ENCODE results near the gene ADAMTS9. TPM values are rescaled to one million over a fixed set of nuclear protein-coding genes. Genes with fewer than 3 reads are reported as not detected.

The ADAMTS9 gene
- total RNA-seq, 2 donors from 2014 or later: 28.0 to 100 TPM

- intact Hi-C loops (cut with DNase I): no loop called here
- DNase-seq (no peak), ATAC-seq (no peak)
Observed at GRCh38 chr3:64518496-64518895, 169.3 kb downstream of the ADAMTS9 start.

- intact Hi-C loops (cut with DNase I): no loop called here
- DNase-seq: no peak
Observed at GRCh38 chr3:64514889-64515288, 172.9 kb downstream of the ADAMTS9 start.

GRCh38 chr3:64509206-64509605, 178.6 kb downstream of the ADAMTS9 start:
- intact Hi-C loops (cut with DNase I): no loop called here
- ATAC-seq (no peak), DNase-seq (no peak)

More at GRCh38 chr3:64514889-64515288, 172.9 kb downstream of the ADAMTS9 start:
- no peak for ATAC-seq

- DNase-seq: no peak
- no peak for ATAC-seq
- intact Hi-C loops (cut with DNase I): no loop called here
Observed at GRCh38 chr3:64508140-64508539, 179.7 kb downstream of the ADAMTS9 start.

- ATAC-seq: no peak
Observed at GRCh38 chr3:64506255-64506654, 181.5 kb downstream of the ADAMTS9 start.

GRCh38 chr3:64505419-64505818, 182.4 kb downstream of the ADAMTS9 start:
- DNase-seq: no peak
- ATAC-seq: no peak
- intact Hi-C loops (cut with DNase I): no loop called here

More at GRCh38 chr3:64506255-64506654, 181.5 kb downstream of the ADAMTS9 start:
- no peak for DNase-seq
- intact Hi-C loops (cut with DNase I): no loop called here

- intact Hi-C loops (cut with DNase I): no loop called here
- no peak for ATAC-seq
- no peak for DNase-seq
Observed at GRCh38 chr3:64502284-64502683, 185.5 kb downstream of the ADAMTS9 start.

- ATAC-seq (no peak), DNase-seq (no peak)
- intact Hi-C loops (cut with DNase I): no loop called here
Observed at GRCh38 chr3:64501298-64501906, 186.4 kb downstream of the ADAMTS9 start.

GRCh38 chr3:64496786-64497490, 190.9 kb downstream of the ADAMTS9 start:
- no peak for ATAC-seq
- no peak for DNase-seq
- intact Hi-C loops (cut with DNase I): no loop called here

GRCh38 chr3:64495781-64496334, 191.9 kb downstream of the ADAMTS9 start:
- ATAC-seq: no peak
- intact Hi-C loops (cut with DNase I): no loop called here
- no peak for DNase-seq

- ATAC-seq (no peak), DNase-seq (no peak)
- intact Hi-C loops (cut with DNase I): no loop called here
Observed at GRCh38 chr3:64495121-64495780, 192.5 kb downstream of the ADAMTS9 start.

GRCh38 chr3:64494526-64494925, 193.3 kb downstream of the ADAMTS9 start:
- DNase-seq (no peak), ATAC-seq (no peak)
- intact Hi-C loops (cut with DNase I): no loop called here

- no peak for DNase-seq
- no peak for ATAC-seq
- intact Hi-C loops (cut with DNase I): no loop called here
Observed at GRCh38 chr3:64493149-64493548, 194.7 kb downstream of the ADAMTS9 start.

- ATAC-seq (no peak), DNase-seq (no peak)
- intact Hi-C loops (cut with DNase I): no loop called here
Observed at GRCh38 chr3:64491843-64492242, 196.0 kb downstream of the ADAMTS9 start.

- DNase-seq (no peak), ATAC-seq (no peak)
- intact Hi-C loops (cut with DNase I): no loop called here
Observed at GRCh38 chr3:64490180-64490724, 197.5 kb downstream of the ADAMTS9 start.

GRCh38 chr3:64489361-64490044, 198.3 kb downstream of the ADAMTS9 start:
- intact Hi-C loops (cut with DNase I): loop anchor here (5.0 to 10.0 kb wide), 3 partner anchors 85 to 1135 kb away; no protein-coding TSS in a partner anchor
- DNase-seq (peak; percentile 26), ATAC-seq (peak; percentile 67 to 74)

GRCh38 chr3:64488939-64489338, 198.9 kb downstream of the ADAMTS9 start:
- DNase-seq (no peak), ATAC-seq (peak in 1 of 2 donors; percentile 28)
- intact Hi-C loops (cut with DNase I): loop anchor here (5.0 to 10.0 kb wide), 3 partner anchors 84 to 1134 kb away; no protein-coding TSS in a partner anchor

GRCh38 chr3:64484289-64484992, 203.4 kb downstream of the ADAMTS9 start:
- DNase-seq (peak; percentile 76), ATAC-seq (peak; percentile 93 to 95)
- intact Hi-C loops (cut with DNase I): loop anchor here (2.0 to 10.0 kb wide), 3 partner anchors 80 to 1130 kb away; no protein-coding TSS in a partner anchor
